NK-92 treated with Interleukin-12 subunit alpha and Interleukin-12 subunit beta, amount 100 ng/mL, for 24 hours (cell line): ENCODE results near the gene DZANK1.
"Not testable (repeated sequence)": the region's sequence is repeated elsewhere in the genome, so short reads cannot be mapped to it uniquely, and the experiment has no call there.

ENCODE experiments used
- DNase-seq: peaks from one replicate; lab custom pipeline; 2025; lab: John Stamatoyannopoulos, UW

The DZANK1 gene

DNA sequence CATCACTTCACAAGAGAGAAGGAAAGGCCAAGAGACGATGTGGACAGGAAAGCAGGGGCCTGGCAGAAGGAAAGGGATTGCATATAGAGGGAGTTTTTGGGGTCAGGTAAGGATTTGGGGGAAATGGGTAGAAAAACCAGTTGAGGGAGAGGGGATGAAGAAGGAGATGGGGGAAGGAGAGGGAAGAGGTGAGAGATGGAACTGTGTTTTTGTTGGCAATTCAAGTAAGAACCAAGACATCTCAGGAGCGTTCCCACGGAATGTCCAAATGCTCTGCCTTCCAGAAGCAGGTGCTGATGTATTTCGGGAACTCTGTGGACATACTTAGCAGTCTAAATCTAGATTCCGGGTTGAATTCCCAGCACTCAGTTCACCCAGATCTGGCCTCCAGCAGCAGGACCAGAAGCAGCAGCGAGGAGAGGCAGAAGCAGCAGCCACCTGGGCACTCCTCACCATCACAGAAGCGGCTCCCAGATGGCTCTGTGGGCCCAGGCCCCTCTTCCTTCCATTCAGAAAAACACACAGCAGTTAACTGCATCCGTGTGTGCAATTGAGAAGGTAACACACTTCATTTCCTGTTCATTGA, 88.8 kb downstream of the DZANK1 start:
- no peak for DNase-seq

DNA sequence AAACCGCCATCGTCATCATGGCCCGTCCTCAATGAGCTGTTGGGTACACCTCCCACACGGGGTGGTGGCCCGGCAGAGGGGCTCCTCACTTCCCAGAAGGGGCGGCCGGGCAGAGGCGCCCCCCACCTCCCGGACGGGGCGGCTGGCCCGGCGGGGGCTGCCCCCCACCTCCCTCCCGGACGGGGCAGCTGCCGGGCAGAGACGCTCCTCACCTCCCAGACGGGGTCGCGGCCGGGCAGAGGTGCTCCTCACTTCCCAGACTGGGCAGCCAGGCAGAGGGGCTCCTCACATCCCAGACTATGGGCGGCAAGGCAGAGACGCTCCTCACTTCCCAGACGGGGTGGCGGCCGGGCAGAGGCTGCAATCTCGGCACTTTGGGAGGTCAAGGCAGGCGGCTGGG, 91.3 kb downstream of the DZANK1 start:
- DNase-seq: not testable (repeated sequence)

DNA sequence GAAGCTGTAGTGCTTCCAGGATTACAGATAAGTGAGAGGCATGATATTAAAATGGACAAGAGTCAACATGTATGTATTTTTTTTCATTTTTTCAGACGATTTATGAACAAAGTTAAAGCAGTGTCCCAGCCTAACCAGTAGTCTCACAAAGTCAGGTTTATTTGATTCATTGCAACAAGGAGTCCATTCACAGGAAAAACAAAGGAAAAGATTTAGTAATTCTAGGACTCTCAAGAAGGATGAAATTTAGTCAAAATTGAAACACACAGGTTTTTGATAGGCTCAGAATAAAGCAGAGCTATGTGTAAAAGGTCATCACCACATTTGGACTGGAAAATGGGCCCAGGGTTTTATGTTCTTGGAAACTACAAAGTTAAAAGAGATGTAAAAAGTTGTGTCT, 94.5 kb downstream of the DZANK1 start:
- no peak for DNase-seq

DNA sequence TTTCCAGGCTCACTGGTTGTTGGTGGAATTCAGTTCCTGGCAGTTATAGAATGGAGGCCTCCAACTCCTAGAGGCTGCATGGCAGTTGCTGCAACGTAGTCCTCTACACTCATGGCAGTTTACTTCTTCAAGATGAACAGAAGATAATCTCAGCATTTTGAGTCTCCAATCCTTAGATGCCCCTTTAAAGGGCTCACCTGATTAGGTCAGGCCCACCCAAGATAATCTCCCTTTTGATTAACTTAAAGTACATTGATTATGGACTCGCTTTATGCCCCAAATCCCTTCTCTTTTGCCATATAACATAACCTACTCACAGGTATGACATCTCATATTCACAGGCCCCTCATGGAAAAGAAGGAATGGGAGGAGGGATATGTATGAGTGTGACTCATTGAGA, 102.1 kb downstream of the DZANK1 start:
- no peak for DNase-seq

DNA sequence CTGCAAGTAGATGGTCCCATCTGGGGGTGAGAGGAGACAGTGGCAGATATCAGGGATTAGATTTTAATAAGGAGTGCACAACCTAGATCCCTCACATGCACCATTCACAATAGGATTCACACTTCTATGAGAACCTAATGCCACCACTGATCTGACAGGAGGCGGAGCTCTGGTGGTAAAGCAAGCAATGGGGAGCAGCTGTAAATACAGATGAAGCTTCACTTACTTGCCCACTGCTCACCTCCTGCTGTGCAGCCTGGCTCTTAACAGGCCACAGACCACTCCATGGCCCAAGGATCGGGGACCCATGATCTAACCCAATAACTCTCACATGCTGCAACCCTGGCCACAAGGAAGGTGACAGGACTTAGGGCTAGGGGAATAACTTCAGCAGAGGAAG, 103.1 kb downstream of the DZANK1 start:
- no peak for DNase-seq

DNA sequence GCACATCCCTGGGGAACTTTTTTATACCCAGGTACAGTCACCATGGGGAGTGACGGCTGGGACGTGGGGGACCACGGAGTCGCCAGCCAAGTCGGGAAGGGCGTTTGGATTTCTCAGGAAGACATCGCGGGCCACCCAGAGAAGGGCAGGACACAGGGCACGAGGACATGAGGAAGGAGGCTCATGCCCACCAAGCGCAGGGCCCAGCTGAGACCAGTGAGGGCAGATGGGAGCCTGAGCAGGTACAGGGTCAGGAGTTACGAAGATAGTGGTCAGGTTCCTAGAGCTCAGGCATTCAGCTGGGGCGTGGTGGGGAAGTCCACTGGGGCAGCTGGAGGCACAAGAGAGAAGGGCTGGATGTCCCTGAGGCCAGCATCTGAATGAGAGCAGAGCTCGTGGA, 103.9 kb downstream of the DZANK1 start:
- no peak for DNase-seq

DNA sequence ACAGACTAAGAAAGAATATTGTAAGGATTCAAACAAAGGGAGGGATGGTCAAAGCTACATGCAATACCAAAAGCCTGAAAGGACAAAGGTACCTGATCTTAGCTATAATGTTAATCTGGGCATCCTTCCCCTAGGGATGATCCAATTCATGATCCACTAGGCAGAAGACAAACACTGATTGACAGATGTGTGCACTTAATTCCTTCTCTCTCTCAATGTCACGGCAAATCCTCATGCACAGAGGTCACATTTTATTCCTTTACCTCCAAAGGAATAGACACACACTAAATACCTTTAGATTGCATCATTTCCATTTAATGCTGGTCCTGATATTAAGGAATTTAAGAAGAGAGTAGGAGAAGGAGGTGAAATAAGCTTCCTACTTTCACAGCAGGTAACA, 105.2 kb downstream of the DZANK1 start:
- no peak for DNase-seq

DNA sequence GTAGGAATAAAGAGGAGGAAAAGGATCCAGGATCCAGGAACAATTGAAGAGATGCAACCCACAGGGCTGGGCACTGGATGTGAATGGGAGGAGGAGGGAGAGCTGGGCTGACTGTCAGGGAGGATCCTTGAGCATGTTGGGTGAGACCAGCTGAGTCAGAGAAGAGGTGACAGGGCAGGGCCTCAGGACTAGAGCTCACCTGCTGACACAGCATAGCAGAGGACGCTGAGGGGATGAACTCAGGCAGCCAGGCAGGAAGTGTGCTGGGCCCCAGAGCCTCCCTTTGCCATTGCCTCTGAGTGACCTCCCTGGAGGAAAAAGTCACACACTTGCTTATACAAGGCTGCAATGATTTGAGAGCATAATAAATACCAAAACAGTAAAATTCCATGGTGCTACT, 106.2 kb downstream of the DZANK1 start:
- no peak for DNase-seq

DNA sequence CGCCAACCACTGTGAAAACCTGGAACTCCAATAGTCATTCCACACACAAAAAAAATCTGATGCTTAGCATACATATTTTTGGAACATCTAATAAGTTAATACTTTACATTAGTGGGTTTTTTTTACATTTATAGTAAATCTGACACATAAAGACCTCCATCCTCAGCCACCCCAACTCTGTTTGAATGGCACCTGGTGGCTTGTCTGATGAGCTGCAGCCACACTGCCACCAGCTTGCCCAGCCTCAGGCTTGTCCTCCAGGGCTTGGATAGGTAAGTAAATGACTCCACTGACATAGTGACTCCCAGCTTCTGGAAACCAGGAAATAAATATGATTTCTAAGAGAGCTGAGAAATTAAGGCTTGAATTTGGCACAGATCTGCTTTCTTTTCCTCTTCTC, 107.0 kb downstream of the DZANK1 start:
- DNase-seq: no peak

DNA sequence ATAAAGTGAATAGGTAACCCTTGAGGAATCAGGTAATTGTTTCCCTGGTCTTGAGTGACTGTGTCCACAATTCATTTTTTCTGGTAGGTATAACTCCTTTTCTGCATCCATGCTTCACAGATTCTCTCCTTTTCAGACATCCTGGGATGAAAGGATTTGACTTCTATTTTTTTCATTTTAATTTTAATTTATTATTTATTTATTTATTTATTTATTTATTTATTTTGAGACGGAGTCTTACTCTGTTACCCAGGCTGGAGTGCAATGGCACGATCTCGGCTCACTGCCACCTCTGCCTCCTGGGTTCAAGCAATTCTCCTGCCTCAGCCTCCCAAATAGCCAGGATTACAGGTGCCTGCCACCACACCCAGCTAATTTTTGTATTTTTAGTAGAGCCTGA, 117.1 kb downstream of the DZANK1 start:
- DNase-seq: not testable (repeated sequence)
